ENCODE data around the gene IL4.
A peak's percentile ranks its signal among the peaks of the same experiment; 100 is the strongest.
"Not testable (repeated sequence)": the region's sequence is repeated elsewhere in the genome, so short reads cannot be mapped to it uniquely, and the experiment has no call there.

The IL4 gene

DNA sequence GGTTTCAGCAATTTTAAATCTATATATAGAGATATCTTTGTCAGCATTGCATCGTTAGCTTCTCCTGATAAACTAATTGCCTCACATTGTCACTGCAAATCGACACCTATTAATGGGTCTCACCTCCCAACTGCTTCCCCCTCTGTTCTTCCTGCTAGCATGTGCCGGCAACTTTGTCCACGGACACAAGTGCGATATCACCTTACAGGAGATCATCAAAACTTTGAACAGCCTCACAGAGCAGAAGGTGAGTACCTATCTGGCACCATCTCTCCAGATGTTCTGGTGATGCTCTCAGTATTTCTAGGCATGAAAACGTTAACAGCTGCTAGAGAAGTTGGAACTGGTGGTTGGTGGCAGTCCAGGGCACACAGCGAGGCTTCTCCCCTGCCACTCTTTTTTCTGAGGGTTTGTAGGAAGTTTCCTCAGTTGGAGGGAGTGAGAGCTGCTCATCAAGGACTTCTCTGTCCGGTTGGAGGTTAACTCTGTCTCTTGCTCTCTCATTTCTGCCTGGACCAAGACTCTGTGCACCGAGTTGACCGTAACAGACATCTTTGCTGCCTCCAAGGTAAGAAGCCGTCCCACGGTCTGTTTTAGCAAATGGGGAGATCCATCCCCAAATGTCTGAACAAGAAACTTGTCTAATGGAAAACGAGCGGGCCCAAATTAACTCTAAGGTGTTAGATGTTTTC lies at the start of gene IL4:
TSS of gene IL4 (plus strand) at position 51 of the 692 bp plus-strand sequence. CDS start at position 113, 62 bp downstream.
- peak within 1 kb of the TSS; percentile 44 for H3K4me3 Mint-ChIP-seq
- H3K4me1 Mint-ChIP-seq (ENCODE audit: low read depth) = peaks cover 6% of the 10 kb centered on the region
- H3K9me3 Mint-ChIP-seq (ENCODE audit: low read depth) = no peaks in the 10 kb centered on the region
- H3K27me3 Mint-ChIP-seq = no peaks in the 10 kb centered on the region
- H3K36me3 Mint-ChIP-seq = no peaks in the 10 kb centered on the region
- H3K27ac Mint-ChIP-seq = peak within 1 kb of the TSS; percentile 76

DNA sequence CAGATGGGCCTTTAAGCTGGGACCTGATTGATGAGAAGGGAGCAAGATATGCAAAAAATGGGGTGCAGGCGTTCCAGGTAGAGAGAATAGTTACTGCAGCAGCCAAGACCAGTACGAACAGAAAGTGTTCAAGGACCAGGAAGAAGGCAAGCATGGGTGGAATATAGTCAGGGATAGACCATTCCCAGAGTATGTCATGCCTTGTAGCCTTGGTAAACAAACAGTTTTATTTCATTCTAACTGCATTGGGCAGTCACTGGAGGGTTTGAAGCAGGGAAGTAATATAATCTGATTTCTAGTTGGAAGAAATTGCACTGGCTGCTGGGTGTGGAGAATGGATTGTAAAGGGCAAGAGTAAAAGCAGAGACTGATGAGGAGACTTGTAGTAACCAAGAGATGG lies 46.3 kb upstream of the IL4 start:
- Mint-ChIP-seq H3K4me1 (ENCODE audit: low read depth) (peaks cover 2% of the 10 kb centered on the region), H3K4me3 (no peak overlapping the region), H3K27ac (no peak overlapping the region), H3K36me3 (peaks cover 26% of the 10 kb centered on the region), H3K27me3 (no peaks in the 10 kb centered on the region), H3K9me3 (ENCODE audit: low read depth) (no peaks in the 10 kb centered on the region)

DNA sequence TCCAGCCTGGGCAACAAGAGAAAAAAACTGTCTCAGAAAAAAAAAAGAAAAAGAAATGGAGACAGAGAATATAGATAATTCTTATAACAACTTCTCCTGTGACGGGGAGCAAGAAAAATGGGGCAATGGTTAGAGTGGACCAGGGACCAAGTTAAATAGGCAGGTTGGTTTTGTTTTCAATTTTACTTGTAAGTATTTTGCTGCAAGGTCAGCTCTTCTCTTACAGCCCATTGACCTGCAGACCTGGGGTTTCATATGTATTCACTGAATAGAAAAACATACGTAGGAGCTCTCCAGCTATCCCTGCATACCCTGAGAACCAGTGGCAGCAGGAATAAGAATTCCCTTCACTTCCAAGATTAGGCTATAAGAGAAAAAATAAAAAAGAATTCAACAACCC lies 45.0 kb upstream of the IL4 start:
- Mint-ChIP-seq H3K27ac (peak overlapping the region; percentile 18), H3K27me3 (no peaks in the 10 kb centered on the region), H3K4me1 (ENCODE audit: low read depth) (peaks cover 2% of the 10 kb centered on the region), H3K4me3 (no peak overlapping the region), H3K9me3 (ENCODE audit: low read depth) (no peaks in the 10 kb centered on the region), H3K36me3 (peaks cover 18% of the 10 kb centered on the region)

DNA sequence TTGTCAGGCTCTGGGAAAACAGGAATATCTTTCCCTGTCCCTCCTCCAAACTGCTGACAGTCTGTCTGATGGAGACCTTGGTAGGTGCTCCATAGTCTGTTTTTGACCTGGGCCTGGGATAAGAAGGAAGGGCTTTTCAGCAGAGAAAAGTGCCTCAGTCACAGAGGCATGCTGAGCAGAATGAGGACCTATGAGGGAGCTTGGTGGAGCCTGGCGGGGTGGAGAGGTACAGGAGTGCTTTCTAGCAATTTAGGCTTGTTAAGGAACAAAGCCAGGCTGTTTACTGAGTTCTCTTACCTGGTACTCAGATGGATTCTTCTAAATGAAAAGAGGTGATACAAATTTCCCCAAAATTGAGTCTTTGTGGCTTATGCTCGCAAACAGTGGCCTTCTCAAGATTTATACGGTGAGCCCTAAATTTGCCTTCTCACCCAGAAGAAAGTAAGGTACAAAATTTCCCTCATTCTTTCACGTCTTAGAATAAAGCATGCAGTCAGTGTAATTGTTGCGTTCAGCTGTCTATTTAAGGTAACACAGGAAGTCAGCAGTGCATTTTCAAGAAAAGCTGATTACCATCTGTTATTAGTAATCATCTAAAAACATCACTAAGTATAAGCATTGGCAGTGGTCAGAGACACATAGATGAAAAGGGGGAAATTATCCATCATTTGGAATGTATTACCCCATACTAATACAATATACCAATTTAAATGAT lies 44.4 kb upstream of the IL4 start:
- H3K4me3 Mint-ChIP-seq = no peak overlapping the region
- H3K4me1 Mint-ChIP-seq (ENCODE audit: low read depth) = peaks cover 2% of the 10 kb centered on the region
- no peaks in the 10 kb centered on the region for H3K9me3 Mint-ChIP-seq (ENCODE audit: low read depth)
- H3K36me3 Mint-ChIP-seq = peaks cover 15% of the 10 kb centered on the region
- H3K27me3 Mint-ChIP-seq = no peaks in the 10 kb centered on the region
- H3K27ac Mint-ChIP-seq = peak overlapping the region; percentile 18

DNA sequence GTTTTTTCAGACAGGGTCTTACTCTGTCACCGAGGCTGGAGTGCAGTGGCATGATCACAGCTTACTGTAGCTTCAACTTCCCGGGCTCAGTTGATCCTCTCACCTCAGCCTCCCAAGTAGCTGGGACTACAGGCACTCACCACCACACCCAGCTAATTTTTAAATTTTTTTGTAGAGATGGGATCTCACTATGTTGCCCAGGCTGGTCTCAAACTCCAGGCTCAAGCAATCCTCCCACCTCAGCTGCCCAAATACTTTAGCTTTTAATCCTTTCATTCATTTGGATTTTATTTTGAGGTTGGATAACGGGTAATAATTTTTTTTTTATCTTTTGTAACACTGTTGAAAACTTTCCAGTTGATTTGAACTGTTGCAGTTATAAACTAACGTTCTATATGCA lies 40.2 kb upstream of the IL4 start:
- not testable (repeated sequence) for H3K27me3 Mint-ChIP-seq; H3K4me3 Mint-ChIP-seq; H3K27ac Mint-ChIP-seq; H3K9me3 Mint-ChIP-seq (ENCODE audit: low read depth)
- peaks cover 21% of the 10 kb centered on the region for H3K36me3 Mint-ChIP-seq
- H3K4me1 Mint-ChIP-seq (ENCODE audit: low read depth) = peaks cover 14% of the 10 kb centered on the region

DNA sequence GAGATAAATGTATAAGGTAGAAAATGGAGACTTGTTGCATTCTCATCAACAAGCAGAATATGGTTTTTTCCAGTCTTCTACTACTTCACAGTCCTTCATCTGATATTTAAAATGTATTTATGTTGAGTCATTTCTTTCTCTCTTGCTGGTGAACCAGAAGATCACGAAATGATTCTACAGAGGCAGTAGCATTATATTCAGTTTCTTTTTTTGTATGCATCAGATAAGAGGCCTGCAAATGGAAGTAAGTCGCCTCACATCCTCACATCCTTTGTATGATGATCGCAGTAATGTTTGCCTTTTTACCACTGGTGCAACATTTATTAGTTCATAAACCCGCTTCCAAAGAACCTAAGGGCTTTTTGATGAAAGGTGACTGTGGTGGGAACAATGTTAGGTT lies 37.9 kb upstream of the IL4 start:
- Mint-ChIP-seq H3K27me3 (no peaks in the 10 kb centered on the region), H3K9me3 (ENCODE audit: low read depth) (no peaks in the 10 kb centered on the region), H3K36me3 (peaks cover 20% of the 10 kb centered on the region), H3K4me1 (ENCODE audit: low read depth) (peaks cover 29% of the 10 kb centered on the region), H3K4me3 (no peak overlapping the region), H3K27ac (peak overlapping the region; percentile 79)

DNA sequence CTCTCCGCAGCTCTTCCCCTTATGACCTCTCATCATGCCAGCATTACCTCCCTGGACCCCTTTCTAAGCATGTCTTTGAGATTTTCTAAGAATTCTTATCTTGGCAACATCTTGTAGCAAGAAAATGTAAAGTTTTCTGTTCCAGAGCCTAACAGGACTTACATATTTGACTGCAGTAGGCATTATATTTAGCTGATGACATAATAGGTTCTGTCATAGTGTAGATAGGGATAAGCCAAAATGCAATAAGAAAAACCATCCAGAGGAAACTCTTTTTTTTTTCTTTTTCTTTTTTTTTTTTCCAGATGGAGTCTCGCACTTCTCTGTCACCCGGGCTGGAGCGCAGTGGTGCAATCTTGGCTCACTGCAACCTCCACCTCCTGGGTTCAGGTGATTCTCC lies 36.5 kb upstream of the IL4 start:
- peaks cover 21% of the 10 kb centered on the region for H3K36me3 Mint-ChIP-seq
- H3K4me1 Mint-ChIP-seq (ENCODE audit: low read depth) = peaks cover 39% of the 10 kb centered on the region
- no peak overlapping the region for H3K27ac Mint-ChIP-seq
- H3K27me3 Mint-ChIP-seq = no peaks in the 10 kb centered on the region
- H3K9me3 Mint-ChIP-seq (ENCODE audit: low read depth) = no peaks in the 10 kb centered on the region
- H3K4me3 Mint-ChIP-seq = no peak overlapping the region

DNA sequence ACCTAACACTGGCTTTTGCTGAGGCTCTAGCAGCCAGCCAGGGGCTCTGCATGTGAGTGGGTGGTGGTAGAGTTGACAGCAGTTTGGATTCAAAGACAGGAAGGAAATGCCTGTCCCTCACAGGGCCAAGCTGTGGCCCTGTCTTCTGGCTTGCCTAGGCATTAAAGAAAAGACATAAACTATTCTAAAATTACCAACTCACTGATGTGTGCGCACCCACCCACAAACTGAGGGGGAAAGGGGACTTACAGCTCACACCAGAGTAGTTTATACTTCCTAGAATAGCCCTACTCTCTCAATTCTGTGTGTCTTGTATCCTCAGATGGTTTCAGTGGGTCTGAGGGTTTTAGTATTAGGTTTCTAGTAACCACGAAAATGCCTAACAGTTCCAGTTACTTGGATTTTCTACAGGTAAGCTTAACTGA lies 34.1 kb upstream of the IL4 start:
- H3K4me3 Mint-ChIP-seq = no peak overlapping the region
- H3K36me3 Mint-ChIP-seq = peaks cover 28% of the 10 kb centered on the region
- peak overlapping the region; percentile 41 for H3K27ac Mint-ChIP-seq
- H3K27me3 Mint-ChIP-seq = no peaks in the 10 kb centered on the region
- H3K9me3 Mint-ChIP-seq (ENCODE audit: low read depth) = no peaks in the 10 kb centered on the region
- H3K4me1 Mint-ChIP-seq (ENCODE audit: low read depth) = peaks cover 47% of the 10 kb centered on the region

DNA sequence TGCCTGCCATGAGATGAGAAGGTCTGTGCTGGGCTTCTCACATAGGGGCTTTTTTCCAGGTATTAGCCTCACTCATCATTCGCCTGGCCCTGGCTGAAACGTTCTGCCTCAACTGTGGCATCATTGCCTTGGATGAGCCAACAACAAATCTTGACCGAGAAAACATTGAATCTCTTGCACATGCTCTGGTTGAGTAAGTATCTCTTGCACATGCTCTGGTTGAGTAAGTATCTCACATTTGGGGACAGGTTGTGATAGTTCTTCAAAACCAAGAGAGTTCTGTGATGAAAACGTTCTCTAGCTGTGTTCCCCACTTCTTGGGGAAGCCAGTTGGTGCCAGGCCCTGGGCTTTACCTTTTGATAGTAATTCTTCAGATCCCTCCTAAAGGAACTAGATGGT lies 33.2 kb upstream of the IL4 start:
- no peaks in the 10 kb centered on the region for H3K9me3 Mint-ChIP-seq (ENCODE audit: low read depth)
- peaks cover 29% of the 10 kb centered on the region for H3K36me3 Mint-ChIP-seq
- H3K4me1 Mint-ChIP-seq (ENCODE audit: low read depth) = peaks cover 44% of the 10 kb centered on the region
- H3K4me3 Mint-ChIP-seq = no peak overlapping the region
- peak overlapping the region; percentile 46 for H3K27ac Mint-ChIP-seq
- no peaks in the 10 kb centered on the region for H3K27me3 Mint-ChIP-seq

DNA sequence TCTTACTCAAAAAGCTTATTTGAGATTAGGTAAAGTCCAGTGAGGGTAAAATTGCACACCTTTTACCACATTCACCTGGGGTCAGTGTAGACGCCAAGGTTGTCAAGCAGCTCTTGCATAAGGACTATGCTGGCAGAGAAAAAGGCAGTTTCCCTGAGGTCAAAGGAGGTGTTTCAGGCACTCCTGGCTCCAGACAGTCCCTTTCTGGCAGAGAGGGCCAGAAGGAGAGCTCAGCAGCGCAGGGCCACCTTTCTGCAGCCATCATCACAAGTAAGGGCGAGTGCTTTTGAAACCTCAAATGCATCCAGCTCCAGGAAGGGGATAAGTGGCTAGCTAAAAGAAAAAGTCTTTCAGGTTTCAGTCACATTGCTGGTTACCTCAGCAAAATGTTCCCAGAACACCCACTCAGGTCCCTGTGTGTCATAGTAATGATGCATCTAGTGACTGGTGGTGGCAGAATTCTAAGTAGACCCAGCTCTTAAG lies 32.5 kb upstream of the IL4 start:
- Mint-ChIP-seq H3K4me1 (ENCODE audit: low read depth) (peaks cover 39% of the 10 kb centered on the region), H3K27ac (peak overlapping the region; percentile 72), H3K27me3 (no peaks in the 10 kb centered on the region), H3K36me3 (peaks cover 29% of the 10 kb centered on the region), H3K4me3 (no peak overlapping the region), H3K9me3 (ENCODE audit: low read depth) (no peaks in the 10 kb centered on the region)

DNA sequence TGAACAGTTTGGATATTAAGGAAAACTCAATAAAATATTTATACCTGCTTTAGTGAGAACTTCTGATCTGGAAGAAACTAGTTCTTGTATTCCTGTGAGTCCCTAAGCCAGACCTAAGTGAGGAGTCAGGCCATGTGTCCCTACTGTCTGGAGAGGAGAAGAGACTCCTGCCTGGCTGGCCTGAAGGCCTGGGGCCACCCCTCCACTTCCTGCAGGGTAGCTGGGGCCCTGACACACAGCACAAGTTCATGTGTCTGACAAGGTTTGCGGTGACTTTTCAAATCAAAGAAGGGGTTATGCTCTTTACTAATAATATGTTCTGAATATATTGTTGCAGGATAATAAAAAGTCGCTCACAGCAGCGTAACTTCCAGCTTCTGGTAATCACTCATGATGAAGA lies 31.9 kb upstream of the IL4 start:
- Mint-ChIP-seq H3K27me3 (no peaks in the 10 kb centered on the region), H3K36me3 (peaks cover 29% of the 10 kb centered on the region), H3K4me1 (ENCODE audit: low read depth) (peaks cover 39% of the 10 kb centered on the region), H3K27ac (peak overlapping the region; percentile 72), H3K4me3 (no peak overlapping the region), H3K9me3 (ENCODE audit: low read depth) (no peaks in the 10 kb centered on the region)

DNA sequence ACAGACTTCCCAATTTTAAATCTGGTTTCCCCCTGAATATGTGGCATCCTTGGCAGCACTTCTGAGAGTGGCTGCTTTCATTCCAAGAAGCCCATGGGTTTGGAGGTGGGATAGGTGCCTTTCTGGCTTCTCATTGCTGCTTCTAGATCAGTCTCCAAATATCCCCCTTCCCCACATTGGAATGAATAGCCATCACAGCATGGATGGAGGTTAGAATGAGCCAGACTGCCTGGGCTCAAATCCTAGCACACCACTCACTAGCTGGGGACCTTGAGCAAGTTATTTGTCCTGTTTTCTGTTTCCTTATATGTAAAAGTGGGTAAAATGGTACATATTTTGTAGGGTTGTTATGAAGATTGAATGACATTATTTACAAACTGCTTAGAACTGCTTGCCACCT lies 29.6 kb upstream of the IL4 start:
- peaks cover 10% of the 10 kb centered on the region for H3K9me3 Mint-ChIP-seq (ENCODE audit: low read depth)
- H3K36me3 Mint-ChIP-seq = peaks cover 24% of the 10 kb centered on the region
- H3K4me1 Mint-ChIP-seq (ENCODE audit: low read depth) = peaks cover 35% of the 10 kb centered on the region
- H3K27ac Mint-ChIP-seq = no peak overlapping the region
- H3K4me3 Mint-ChIP-seq = no peak overlapping the region
- H3K27me3 Mint-ChIP-seq = peaks cover 2% of the 10 kb centered on the region

DNA sequence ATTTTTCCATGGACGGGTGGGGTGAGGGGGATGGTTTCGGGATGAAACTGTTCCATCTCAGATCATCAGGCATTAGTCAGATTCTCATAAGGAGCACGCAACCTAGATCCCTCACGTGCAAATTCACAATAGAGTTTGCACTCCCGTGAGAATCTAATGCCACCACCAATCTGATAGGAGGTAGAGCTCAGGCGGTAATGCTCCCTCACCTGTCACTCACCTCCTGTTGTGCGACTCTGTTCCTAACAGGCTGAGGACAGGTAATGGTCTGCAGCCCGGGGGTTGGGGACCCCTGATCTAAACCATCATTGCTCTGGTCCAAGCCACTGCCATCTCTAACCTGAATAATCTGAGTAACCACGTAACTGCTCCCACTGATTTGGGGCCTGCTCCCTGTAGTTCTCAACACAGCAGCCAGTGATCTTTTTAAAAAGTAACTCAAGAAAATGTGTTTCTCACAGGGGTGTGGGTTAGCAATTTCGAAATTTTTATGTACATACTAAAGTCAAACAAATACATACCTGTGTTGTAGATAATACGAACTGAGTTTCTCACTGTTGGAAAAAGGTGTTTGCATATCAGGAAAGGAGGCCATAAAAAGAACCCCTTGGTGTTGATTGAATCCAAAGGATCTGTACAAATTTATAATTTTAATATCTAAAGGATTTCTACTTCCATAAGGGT lies 27.1 kb upstream of the IL4 start:
- Mint-ChIP-seq H3K27ac (no peak overlapping the region), H3K36me3 (peaks cover 18% of the 10 kb centered on the region)

DNA sequence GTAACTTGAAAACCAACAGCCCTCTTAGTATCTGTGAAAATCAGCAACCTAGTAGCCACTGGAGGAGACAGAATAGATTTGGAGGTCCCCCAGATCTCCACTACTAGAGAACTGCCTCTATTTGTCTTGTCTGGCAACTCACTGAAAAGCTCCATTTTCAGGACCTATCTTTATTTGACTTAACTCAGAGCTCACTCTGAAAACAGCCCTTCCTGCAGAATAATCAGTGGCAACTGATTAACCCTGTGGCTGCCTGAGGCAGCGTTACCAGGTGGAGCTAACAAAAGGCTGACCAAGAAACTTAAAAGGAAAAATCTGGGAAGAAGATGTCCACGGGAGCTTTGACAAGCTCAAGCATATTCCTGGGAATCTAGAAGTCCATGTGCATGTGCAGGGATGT lies 26.3 kb upstream of the IL4 start:
- H3K27ac Mint-ChIP-seq = no peak overlapping the region
- H3K4me1 Mint-ChIP-seq (ENCODE audit: low read depth) = peaks cover 7% of the 10 kb centered on the region
- peaks cover 16% of the 10 kb centered on the region for H3K36me3 Mint-ChIP-seq
- H3K27me3 Mint-ChIP-seq = peaks cover 3% of the 10 kb centered on the region
- H3K9me3 Mint-ChIP-seq (ENCODE audit: low read depth) = peaks cover 10% of the 10 kb centered on the region
- no peak overlapping the region for H3K4me3 Mint-ChIP-seq

More for the DNA sequence above, 27.1 kb upstream of the IL4 start:
- Mint-ChIP-seq H3K9me3 (ENCODE audit: low read depth) (peaks cover 10% of the 10 kb centered on the region), H3K27me3 (peaks cover 2% of the 10 kb centered on the region), H3K4me1 (ENCODE audit: low read depth) (peaks cover 12% of the 10 kb centered on the region), H3K4me3 (no peak overlapping the region)

DNA sequence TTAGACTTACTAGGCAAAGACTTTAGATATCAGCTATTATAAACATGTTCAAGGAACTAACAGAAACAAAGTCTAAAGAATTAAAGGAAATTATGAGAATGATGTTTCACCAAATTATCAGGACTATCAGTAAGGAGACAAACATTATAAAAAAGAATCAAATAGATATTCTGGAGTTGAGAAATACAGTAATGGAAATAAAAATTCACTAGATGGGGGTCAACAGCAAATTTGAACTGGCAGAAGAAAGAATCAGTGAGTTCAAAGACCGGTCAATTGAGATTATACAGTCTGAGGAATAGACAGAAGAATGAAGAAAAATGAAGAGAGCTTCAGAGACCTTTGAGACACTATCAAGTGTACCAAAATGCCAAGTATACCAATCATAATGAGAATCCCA lies 25.4 kb upstream of the IL4 start:
- peaks cover 8% of the 10 kb centered on the region for H3K36me3 Mint-ChIP-seq
- no peaks in the 10 kb centered on the region for H3K4me1 Mint-ChIP-seq (ENCODE audit: low read depth)
- peaks cover 10% of the 10 kb centered on the region for H3K9me3 Mint-ChIP-seq (ENCODE audit: low read depth)
- H3K27ac Mint-ChIP-seq = no peak overlapping the region
- no peak overlapping the region for H3K4me3 Mint-ChIP-seq
- H3K27me3 Mint-ChIP-seq = peaks cover 3% of the 10 kb centered on the region

Measured in activated naive CD8-positive, alpha-beta T cell (primary cell).